H9 (cell line): ENCODE measurements around the gene ABTB1. TPM values are rescaled to one million over a fixed set of nuclear protein-coding genes. Genes with fewer than 3 reads are reported as not detected.

Source experiments
- DNase-seq: peaks from one replicate; pipeline ENCODE4 v3.0.0-alpha.2; 2017
- H2AFZ ChIP-seq: one replicate; pipeline ENCODE4 v1.6.1; 2013; ENCODE audit warnings: mild to moderate bottlenecking, low read length, control low read depth, moderate library complexity
- H2AK5ac ChIP-seq: 2 replicates; pipeline ENCODE4 v1.6.1; 2013; ENCODE audit warnings: low read length, control low read depth, mixed read lengths; ENCODE audit not compliant: insufficient read length
- H2BK120ac ChIP-seq: one replicate; pipeline ENCODE4 v1.6.1; 2013; ENCODE audit warnings: low read depth, mild to moderate bottlenecking, low read length, control low read depth, inconsistent platforms; ENCODE audit not compliant: poor library complexity, severe bottlenecking
- H2BK12ac ChIP-seq: 2 replicates; pipeline ENCODE4 v1.6.1; 2013; ENCODE audit warnings: low read length, control low read depth, mixed read lengths, low read depth; ENCODE audit not compliant: insufficient read length
- H2BK15ac ChIP-seq: 2 replicates; pipeline ENCODE4 v1.6.1; 2013; ENCODE audit warnings: low read depth, low read length, control low read depth
- H2BK20ac ChIP-seq: one replicate; pipeline ENCODE4 v1.6.1; 2013; ENCODE audit warnings: low read depth, mild to moderate bottlenecking, low read length, control low read depth, inconsistent platforms; ENCODE audit not compliant: poor library complexity, severe bottlenecking
- H2BK5ac ChIP-seq: 2 replicates; pipeline ENCODE4 v1.6.1; 2013; ENCODE audit warnings: low read length, control low read depth, mixed read lengths; ENCODE audit not compliant: insufficient read length
- H3K14ac ChIP-seq: 2 replicates; pipeline ENCODE4 v1.6.1; 2013; ENCODE audit warnings: low read length, control low read depth; ENCODE audit not compliant: insufficient read depth
- H3K18ac ChIP-seq: 2 replicates; pipeline ENCODE4 v1.6.1; 2013; ENCODE audit warnings: low read depth, mild to moderate bottlenecking, mixed read lengths, low read length, control low read depth; ENCODE audit not compliant: insufficient read length
- H3K23ac ChIP-seq: 2 replicates; pipeline ENCODE4 v1.6.1; 2013; ENCODE audit warnings: low read length, control low read depth, mixed read lengths, low read depth; ENCODE audit not compliant: insufficient read length
- H3K23me2 ChIP-seq: 2 replicates; pipeline ENCODE4 v1.6.1; 2013; ENCODE audit warnings: low read depth, mild to moderate bottlenecking, mixed read lengths, low read length, control low read depth; ENCODE audit not compliant: insufficient read length, poor library complexity, severe bottlenecking
- H3K27ac ChIP-seq: 2 replicates; pipeline ENCODE4 v1.5.1; 2013; ENCODE audit warnings: low read length, control low read depth, mixed read lengths, low read depth; ENCODE audit not compliant: insufficient read length
- H3K27me3 ChIP-seq: 2 replicates; pipeline ENCODE4 v1.6.1; 2013; ENCODE audit warnings: low read length, control low read depth, inconsistent platforms; ENCODE audit not compliant: insufficient read depth
- H3K4ac ChIP-seq: 2 replicates; pipeline ENCODE4 v1.6.1; 2013; ENCODE audit warnings: low read depth, mild to moderate bottlenecking, control low read depth, inconsistent platforms, low read length, moderate library complexity
- H3K4me1 ChIP-seq: 2 replicates; pipeline ENCODE4 v1.6.1; 2013; ENCODE audit warnings: low read length, control low read depth, inconsistent platforms; ENCODE audit not compliant: insufficient read depth
- H3K4me2 ChIP-seq: 2 replicates; pipeline ENCODE4 v1.6.1; 2013; ENCODE audit warnings: low read length, control low read depth, mixed read lengths; ENCODE audit not compliant: insufficient read length, insufficient read depth
- H3K56ac ChIP-seq: 2 replicates; pipeline ENCODE4 v1.6.1; 2013; ENCODE audit warnings: low read depth, mild to moderate bottlenecking, mixed read lengths, low read length, control low read depth; ENCODE audit not compliant: insufficient read length
- H3K79me1 ChIP-seq: 2 replicates; pipeline ENCODE4 v1.6.1; 2013; ENCODE audit warnings: low read depth, mild to moderate bottlenecking, moderate library complexity, low read length, control low read depth, inconsistent platforms; ENCODE audit not compliant: insufficient read depth, poor library complexity, severe bottlenecking
- H3K79me2 ChIP-seq: 2 replicates; pipeline ENCODE4 v1.6.1; 2013; ENCODE audit warnings: low read length, control low read depth, inconsistent platforms; ENCODE audit not compliant: insufficient read depth
- H3K9ac ChIP-seq: 2 replicates; pipeline ENCODE4 v1.6.1; 2013; ENCODE audit warnings: low read length, control low read depth, mixed read lengths; ENCODE audit not compliant: insufficient read length; ENCODE audit errors: extremely low read depth
- H3K9me3 ChIP-seq: one replicate; pipeline ENCODE4 v1.6.1; 2013; ENCODE audit warnings: low read depth, low read length, inconsistent platforms; ENCODE audit not compliant: control insufficient read depth
- H3T11ph ChIP-seq: one replicate; pipeline ENCODE4 v1.6.1; 2013; ENCODE audit warnings: mild to moderate bottlenecking, low read length, control low read depth, inconsistent platforms
- H4K20me1 ChIP-seq: one replicate; pipeline ENCODE4 v1.6.1; 2013; ENCODE audit not compliant: control insufficient read depth, insufficient read length, insufficient read depth
- H4K5ac ChIP-seq: 2 replicates; pipeline ENCODE4 v1.6.1; 2013; ENCODE audit warnings: low read depth, mild to moderate bottlenecking, mixed read lengths, low read length, control low read depth; ENCODE audit not compliant: insufficient read length
- H4K8ac ChIP-seq: replicated peaks from 2 replicates; pipeline ENCODE4 v1.6.1; 2013; ENCODE audit warnings: low read length, control low read depth, mixed read lengths, low read depth; ENCODE audit not compliant: insufficient read length
- H4K91ac ChIP-seq: 2 replicates; pipeline ENCODE4 v1.6.1; 2013; ENCODE audit warnings: low read depth, mild to moderate bottlenecking, moderate library complexity, mixed read lengths, low read length, control low read depth; ENCODE audit not compliant: insufficient read length
- H3K27ac Mint-ChIP-seq, 3 experiments: 2 replicates in 2 of 3; 3 replicates in 1 of 3; pipeline ENCODE4 v1.8.0; 2020 to 2021; ENCODE audit warnings: mixed read lengths in 3 of 3, mild to moderate bottlenecking in 1 of 3, moderate library complexity in 1 of 3
- H3K27me3 Mint-ChIP-seq: 2 replicates; pipeline ENCODE4 v1.8.0; 2021; ENCODE audit warnings: low read depth, mild to moderate bottlenecking, moderate library complexity, mixed read lengths
- H3K36me3 Mint-ChIP-seq, 3 experiments: 2 replicates in 2 of 3; 3 replicates in 1 of 3; pipeline ENCODE4 v1.8.0; 2020 to 2021; ENCODE audit warnings: low read depth in 3 of 3, mixed read lengths in 3 of 3; ENCODE audit not compliant: insufficient read depth in 1 of 3
- H3K4me1 Mint-ChIP-seq, 2 experiments: 2 replicates each; pipeline ENCODE4 v1.8.0; 2020; ENCODE audit warnings: mixed read lengths in 2 of 2
- H3K4me3 Mint-ChIP-seq, 2 experiments: 2 replicates in 1 of 2; 3 replicates in 1 of 2; pipeline ENCODE4 v1.8.0; 2020 to 2021; ENCODE audit warnings: mild to moderate bottlenecking in 2 of 2, mixed read lengths in 2 of 2, moderate library complexity in 1 of 2
- H3K9me3 Mint-ChIP-seq, 2 experiments: 2 replicates in 1 of 2; 3 replicates in 1 of 2; pipeline ENCODE4 v1.8.0; 2020; ENCODE audit warnings: mild to moderate bottlenecking in 2 of 2, mixed read lengths in 2 of 2, moderate library complexity in 1 of 2
- CTCF ChIP-seq: fragments of 200-600 bp; sonication (generic); conservative IDR thresholded peaks from 3 replicates; pipeline ENCODE4 v1.8.0; 2021; ENCODE audit warnings: antibody characterized with exemption, mild to moderate bottlenecking
- WGBS: extraction: QIAGEN DNeasy Blood & Tissue Kit; methylation state at CpG from one replicate; pipeline ENCODE4 v1.1.7; 2013; ENCODE audit warnings: missing lambda C conversion rate, low lambda C conversion rate, mixed read lengths; ENCODE audit not compliant: insufficient read length; ENCODE audit errors: extremely low coverage; 5-methylcytosine and 5-hydroxymethylcytosine counted together
- total RNA-seq: library from RNA; stranded (reverse); gene quantifications from 2 replicates; pipeline ENCODE4 v1.2.1, GENCODE V29; 2021

Gene ABTB1
- total RNA-seq, 1 experiment from 2014 or later = 6.2 TPM

- Histone ChIP-seq H3K79me2 (no peaks in the 10 kb centered on the region), H3K23ac (no peak overlapping the region)
- no peak overlapping the region for H3K27ac Mint-ChIP-seq
Measured at GRCh38 chr3:127709320-127710060, 36.7 kb downstream of the ABTB1 start.

More at GRCh38 chr3:127709320-127710060, 36.7 kb downstream of the ABTB1 start:
- Histone ChIP-seq H4K20me1 (no peaks in the 10 kb centered on the region), H3K4ac (no peak overlapping the region), H2BK12ac (no peak overlapping the region), H3K27me3 (no peaks in the 10 kb centered on the region), H3K79me1 (no peaks in the 10 kb centered on the region), H3K14ac (no peak overlapping the region), H2AFZ (no peak overlapping the region), H4K8ac (no peak overlapping the region), H2BK15ac (no peak overlapping the region), H4K5ac (no peak overlapping the region), H3K9ac (no peak overlapping the region), H3K9me3 (no peaks in the 10 kb centered on the region), H2BK20ac (no peak overlapping the region), H2BK120ac (no peak overlapping the region), H3T11ph (no peak overlapping the region), H3K18ac (no peak overlapping the region), H2BK5ac (no peak overlapping the region), H4K91ac (no peak overlapping the region), H3K27ac (no peak overlapping the region), H3K56ac (no peak overlapping the region), H3K4me1 (peaks cover 4% of the 10 kb centered on the region; the same call in 1 of the 2 replicates), H3K4me2 (no peak overlapping the region), H2AK5ac (no peak overlapping the region), H3K23me2 (no peaks in the 10 kb centered on the region)
- Mint-ChIP-seq H3K27me3 (peaks cover 14% of the 10 kb centered on the region), H3K36me3 (no peaks in the 10 kb centered on the region), H3K9me3 (peaks cover 2 to 4% of the 10 kb centered on the region in 2 experiments; a peak in 3 of 5 replicates), H3K4me1 (peaks cover 28 to 35% of the 10 kb centered on the region in 2 experiments), H3K4me3 (no peak overlapping the region)
- TF ChIP-seq CTCF = no peak
- DNase-seq = peak; percentile 3
- no CpG with 5 or more reads among the region's 3 CpGs for WGBS
